ENCODE results near the gene MTFR2.
A peak's percentile ranks its signal among the peaks of the same experiment; 100 is the strongest.

Gene MTFR2

GRCh38 chr6:136282906-136283305 lies 32.8 kb upstream of the MTFR2 start:
- no peak overlapping the region for H3K4ac ChIP-seq (ENCODE audit: low read depth in 1 of 2, low read length in 2 of 2)
- no peak overlapping the region for H3K14ac ChIP-seq (ENCODE audit: low read length in 2 of 2)
- no peak overlapping the region for H3K4me3 ChIP-seq (ENCODE audit: insufficient read depth in 1 of 2, low read depth in 1 of 2, low read length in 2 of 2)
- H3K9me3 ChIP-seq (ENCODE audit: control insufficient read depth, low read length), result no peaks in the 10 kb centered on the region
- no peak overlapping the region for H3K9ac ChIP-seq (ENCODE audit: low read length)
- peaks cover 0 to 36% of the 10 kb centered on the region in 2 experiments for H3K36me3 ChIP-seq (ENCODE audit: control insufficient read depth in 1 of 2, insufficient read depth in 2 of 2, low read depth in 1 of 2, low read length in 2 of 2)
- H2BK12ac ChIP-seq (ENCODE audit: low read length in 2 of 2), result no peak overlapping the region
- no peaks in the 10 kb centered on the region for H3K27me3 ChIP-seq (ENCODE audit: control insufficient read depth in 1 of 2, insufficient read depth in 1 of 2, low read length in 2 of 2)
- H3K4me1 ChIP-seq (ENCODE audit: control insufficient read depth, insufficient read depth, low read depth, low read length), result peaks cover 11% of the 10 kb centered on the region
- no peak overlapping the region for H2AFZ ChIP-seq (ENCODE audit: low read depth, low read length)
- no peak overlapping the region for H2BK15ac ChIP-seq (ENCODE audit: low read depth, poor library complexity, severe bottlenecking)
- no peak overlapping the region for H3K27ac ChIP-seq (ENCODE audit: low read length, poor library complexity, severe bottlenecking)
- no peak overlapping the region for H4K91ac ChIP-seq (ENCODE audit: low read length)
- H3K79me1 ChIP-seq (replicated peaks; ENCODE audit: low read length, poor library complexity, severe bottlenecking), result no peaks in the 10 kb centered on the region
- no peak overlapping the region for H2AK5ac ChIP-seq (ENCODE audit: low read length, severe bottlenecking)
- H3K23ac ChIP-seq (ENCODE audit: low read length in 2 of 2), result no peak overlapping the region
- no peak overlapping the region for H4K8ac ChIP-seq (ENCODE audit: low read length)
- DNase-seq, result no peak
- H3K4me2 ChIP-seq (ENCODE audit: low read length, poor library complexity, severe bottlenecking), result no peak overlapping the region
- 98% methylated on average over 3 of the region's 4 CpGs for WGBS
- H2BK5ac ChIP-seq (ENCODE audit: low read depth, low read length, poor library complexity, severe bottlenecking), result no peak overlapping the region
- H2BK120ac ChIP-seq (ENCODE audit: low read depth, low read length), result no peak overlapping the region
- peak overlapping the region in 1 of 2 experiments; percentile 52 for H3K18ac ChIP-seq (ENCODE audit: low read depth in 1 of 2, low read length in 2 of 2)

- Histone ChIP-seq H2BK12ac (ENCODE audit: low read length in 2 of 2) (no peak overlapping the region), H2AK5ac (ENCODE audit: low read length, severe bottlenecking) (no peak overlapping the region), H3K18ac (ENCODE audit: low read depth in 1 of 2, low read length in 2 of 2) (no peak overlapping the region), H3K4me1 (ENCODE audit: control insufficient read depth, insufficient read depth, low read depth, low read length) (peaks cover 2% of the 10 kb centered on the region), H3K79me1 (replicated peaks; ENCODE audit: low read length, poor library complexity, severe bottlenecking) (no peaks in the 10 kb centered on the region), H3K27me3 (ENCODE audit: control insufficient read depth in 1 of 2, insufficient read depth in 1 of 2, low read length in 2 of 2) (no peaks in the 10 kb centered on the region), H4K8ac (ENCODE audit: low read length) (no peak overlapping the region), H4K91ac (ENCODE audit: low read length) (no peak overlapping the region), H3K14ac (ENCODE audit: low read length in 2 of 2) (no peak overlapping the region), H2BK5ac (ENCODE audit: low read depth, low read length, poor library complexity, severe bottlenecking) (no peak overlapping the region), H3K9ac (ENCODE audit: low read length) (no peak overlapping the region), H3K4ac (ENCODE audit: low read depth in 1 of 2, low read length in 2 of 2) (no peak overlapping the region), H3K27ac (ENCODE audit: low read length, poor library complexity, severe bottlenecking) (no peak overlapping the region), H2BK120ac (ENCODE audit: low read depth, low read length) (no peak overlapping the region), H2AFZ (ENCODE audit: low read depth, low read length) (no peak overlapping the region), H2BK15ac (ENCODE audit: low read depth, poor library complexity, severe bottlenecking) (no peak overlapping the region), H3K9me3 (ENCODE audit: control insufficient read depth, low read length) (no peaks in the 10 kb centered on the region), H3K36me3 (ENCODE audit: control insufficient read depth in 1 of 2, insufficient read depth in 2 of 2, low read depth in 1 of 2, low read length in 2 of 2) (peaks cover 0 to 59% of the 10 kb centered on the region in 2 experiments), H3K23ac (ENCODE audit: low read length in 2 of 2) (no peak overlapping the region), H3K4me3 (ENCODE audit: insufficient read depth in 1 of 2, low read depth in 1 of 2, low read length in 2 of 2) (no peak overlapping the region), H3K4me2 (ENCODE audit: low read length, poor library complexity, severe bottlenecking) (no peak overlapping the region)
- 96% methylated on average over 2 of the region's 3 CpGs for WGBS
- no peak for DNase-seq
Observed at GRCh38 chr6:136280032-136280609, 30.0 kb upstream of the MTFR2 start.

DNA sequence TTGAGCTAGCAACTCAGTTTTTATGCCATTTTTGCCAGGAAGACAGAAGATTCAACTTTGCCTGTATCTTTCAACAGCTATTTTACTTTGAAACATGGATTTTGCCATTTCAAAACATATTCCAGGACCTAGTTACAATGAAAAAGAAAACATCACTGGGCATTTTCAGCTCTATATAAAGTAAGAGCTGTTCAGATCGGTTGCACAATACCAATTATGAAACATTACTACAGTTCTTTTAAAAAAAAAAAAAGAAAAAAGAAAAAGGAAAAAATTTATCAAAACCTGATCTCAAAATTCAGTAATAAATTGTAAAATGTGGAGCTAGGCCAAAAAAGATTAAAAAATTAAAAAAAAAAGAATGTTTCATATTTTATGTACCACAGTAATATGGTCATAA lies 24.0 kb upstream of the MTFR2 start:
- Histone ChIP-seq H3K36me3 (ENCODE audit: control insufficient read depth in 1 of 2, insufficient read depth in 2 of 2, low read depth in 1 of 2, low read length in 2 of 2) (peaks cover 0 to 91% of the 10 kb centered on the region in 2 experiments), H2BK120ac (ENCODE audit: low read depth, low read length) (no peak overlapping the region), H3K79me1 (replicated peaks; ENCODE audit: low read length, poor library complexity, severe bottlenecking) (peaks cover 3% of the 10 kb centered on the region), H2BK15ac (ENCODE audit: low read depth, poor library complexity, severe bottlenecking) (no peak overlapping the region), H3K9ac (ENCODE audit: low read length) (no peak overlapping the region), H3K9me3 (ENCODE audit: control insufficient read depth, low read length) (no peaks in the 10 kb centered on the region), H3K27me3 (ENCODE audit: control insufficient read depth in 1 of 2, insufficient read depth in 1 of 2, low read length in 2 of 2) (no peaks in the 10 kb centered on the region), H2BK5ac (ENCODE audit: low read depth, low read length, poor library complexity, severe bottlenecking) (no peak overlapping the region), H2AFZ (ENCODE audit: low read depth, low read length) (no peak overlapping the region), H2BK12ac (ENCODE audit: low read length in 2 of 2) (no peak overlapping the region), H3K14ac (ENCODE audit: low read length in 2 of 2) (no peak overlapping the region), H3K18ac (ENCODE audit: low read depth in 1 of 2, low read length in 2 of 2) (no peak overlapping the region), H3K27ac (ENCODE audit: low read length, poor library complexity, severe bottlenecking) (no peak overlapping the region), H4K8ac (ENCODE audit: low read length) (no peak overlapping the region), H3K23ac (ENCODE audit: low read length in 2 of 2) (no peak overlapping the region), H2AK5ac (ENCODE audit: low read length, severe bottlenecking) (no peak overlapping the region), H3K4me1 (ENCODE audit: control insufficient read depth, insufficient read depth, low read depth, low read length) (no peaks in the 10 kb centered on the region), H4K91ac (ENCODE audit: low read length) (no peak overlapping the region), H3K4me2 (ENCODE audit: low read length, poor library complexity, severe bottlenecking) (no peak overlapping the region), H3K4ac (ENCODE audit: low read depth in 1 of 2, low read length in 2 of 2) (no peak overlapping the region), H3K4me3 (ENCODE audit: insufficient read depth in 1 of 2, low read depth in 1 of 2, low read length in 2 of 2) (no peak overlapping the region)
- no peak for DNase-seq
- no CpG with 5 or more reads among the region's 1 CpG for WGBS

GRCh38 chr6:136265101-136265500 lies 15.0 kb upstream of the MTFR2 start:
- WGBS, result 95% methylated on average over 1 of the region's 1 CpG
- Histone ChIP-seq H3K27me3 (ENCODE audit: control insufficient read depth in 1 of 2, insufficient read depth in 1 of 2, low read length in 2 of 2) (no peaks in the 10 kb centered on the region), H3K4me1 (ENCODE audit: control insufficient read depth, insufficient read depth, low read depth, low read length) (no peaks in the 10 kb centered on the region), H3K4me3 (ENCODE audit: insufficient read depth in 1 of 2, low read depth in 1 of 2, low read length in 2 of 2) (no peak overlapping the region), H3K36me3 (ENCODE audit: control insufficient read depth in 1 of 2, insufficient read depth in 2 of 2, low read depth in 1 of 2, low read length in 2 of 2) (peaks cover 3 to 99% of the 10 kb centered on the region in 2 experiments), H2BK120ac (ENCODE audit: low read depth, low read length) (no peak overlapping the region), H2AFZ (ENCODE audit: low read depth, low read length) (no peak overlapping the region), H3K23ac (ENCODE audit: low read length in 2 of 2) (no peak overlapping the region), H3K79me1 (replicated peaks; ENCODE audit: low read length, poor library complexity, severe bottlenecking) (peaks cover 4% of the 10 kb centered on the region), H3K9me3 (ENCODE audit: control insufficient read depth, low read length) (no peaks in the 10 kb centered on the region), H3K9ac (ENCODE audit: low read length) (no peak overlapping the region), H2BK5ac (ENCODE audit: low read depth, low read length, poor library complexity, severe bottlenecking) (no peak overlapping the region), H4K8ac (ENCODE audit: low read length) (no peak overlapping the region), H2BK12ac (ENCODE audit: low read length in 2 of 2) (no peak overlapping the region), H3K4ac (ENCODE audit: low read depth in 1 of 2, low read length in 2 of 2) (no peak overlapping the region), H3K14ac (ENCODE audit: low read length in 2 of 2) (no peak overlapping the region), H2BK15ac (ENCODE audit: low read depth, poor library complexity, severe bottlenecking) (no peak overlapping the region), H2AK5ac (ENCODE audit: low read length, severe bottlenecking) (no peak overlapping the region), H3K27ac (ENCODE audit: low read length, poor library complexity, severe bottlenecking) (no peak overlapping the region), H3K4me2 (ENCODE audit: low read length, poor library complexity, severe bottlenecking) (no peak overlapping the region), H4K91ac (ENCODE audit: low read length) (no peak overlapping the region), H3K18ac (ENCODE audit: low read depth in 1 of 2, low read length in 2 of 2) (no peak overlapping the region)
- DNase-seq, result no peak

Data from mesenchymal stem cell (in vitro differentiated cells and primary cell).